Keratinocyte (primary cell): ENCODE data around the gene KRT4. TPM values are rescaled to one million over a fixed set of nuclear protein-coding genes. Genes with fewer than 3 reads are reported as not detected.
A peak's percentile ranks its signal among the peaks of the same experiment; 100 is the strongest.

Source experiments
- DNase-seq: peaks from one replicate; pipeline ENCODE4 v3.0.0-alpha.2; 2011; ENCODE audit warnings: low read depth, missing footprints, low spot score
- FAIRE-seq: peaks from 2 replicates; lab custom pipeline; 2011; peaks lifted over from hg19 to GRCh38; lab: Jason Lieb, UNC
- H2AFZ ChIP-seq: 2 replicates; pipeline ENCODE4 v1.6.0; 2012; ENCODE audit warnings: low read length, control low read depth, inconsistent platforms; ENCODE audit not compliant: control insufficient read depth
- H3K27ac ChIP-seq: 2 replicates; pipeline ENCODE4 v1.5.1; 2011; ENCODE audit warnings: low read length; ENCODE audit not compliant: control insufficient read depth, insufficient read depth
- H3K27me3 ChIP-seq: 3 replicates; pipeline ENCODE4 v1.6.0; 2011; ENCODE audit warnings: low read length; ENCODE audit not compliant: control insufficient read depth, insufficient read depth; ENCODE audit errors: extremely low read depth
- H3K36me3 ChIP-seq, 2 experiments: 2 replicates in 1 of 2; 3 replicates in 1 of 2; pipeline ENCODE4 v1.5.1; 2011; ENCODE audit warnings: low read length in 2 of 2, mild to moderate bottlenecking in 1 of 2; ENCODE audit not compliant: control insufficient read depth in 2 of 2, insufficient read depth in 2 of 2; ENCODE audit errors: extremely low read depth in 1 of 2
- H3K4me1 ChIP-seq: 3 replicates; pipeline ENCODE4 v1.5.1; 2011; ENCODE audit warnings: low read length; ENCODE audit not compliant: control insufficient read depth, insufficient read depth; ENCODE audit errors: extremely low read depth
- H3K4me2 ChIP-seq: 3 replicates; pipeline ENCODE4 v1.6.0; 2011; ENCODE audit warnings: low read depth, low read length; ENCODE audit not compliant: control insufficient read depth, insufficient read depth; ENCODE audit errors: extremely low read depth
- H3K4me3 ChIP-seq, 3 experiments: fragments of 200-600 bp in 1 of 3; sonication (generic) in 1 of 3; 2 replicates in 2 of 3; 3 replicates in 1 of 3; pipeline ENCODE4 v1.5.1; 2011 to 2016; ENCODE audit warnings: low read length in 3 of 3, mild to moderate bottlenecking in 3 of 3, control low read depth in 2 of 3, inconsistent platforms in 1 of 3, low read depth in 1 of 3, mixed read lengths in 1 of 3, mixed run types in 1 of 3, moderate library complexity in 1 of 3; ENCODE audit not compliant: control insufficient read depth in 2 of 3, insufficient read depth in 2 of 3; ENCODE audit errors: extremely low read depth in 1 of 3
- H3K79me2 ChIP-seq: 2 replicates; pipeline ENCODE4 v1.6.0; 2012; ENCODE audit warnings: low read length; ENCODE audit not compliant: control insufficient read depth, insufficient read depth
- H3K9ac ChIP-seq: 3 replicates; pipeline ENCODE4 v1.6.0; 2011; ENCODE audit warnings: low read length; ENCODE audit not compliant: control insufficient read depth, insufficient read depth; ENCODE audit errors: extremely low read depth
- H3K9me1 ChIP-seq: 3 replicates; pipeline ENCODE4 v1.6.0; 2011; ENCODE audit warnings: low read length; ENCODE audit not compliant: control insufficient read depth, insufficient read depth; ENCODE audit errors: extremely low read depth
- H3K9me3 ChIP-seq: 2 replicates; pipeline ENCODE4 v1.5.1; 2012; ENCODE audit warnings: low read depth, low read length; ENCODE audit not compliant: control insufficient read depth
- H4K20me1 ChIP-seq: 3 replicates; pipeline ENCODE4 v1.6.0; 2011; ENCODE audit warnings: low read length; ENCODE audit not compliant: control insufficient read depth, insufficient read depth; ENCODE audit errors: extremely low read depth
- CTCF ChIP-seq, 3 experiments: IDR thresholded peaks in 1 of 3; conservative IDR thresholded peaks in 1 of 3; optimal IDR thresholded peaks in 1 of 3; 2 replicates in 2 of 3; 3 replicates in 1 of 3; pipeline versions ENCODE3 to v1.5.1; 2011; ENCODE audit warnings: low read length in 3 of 3, mild to moderate bottlenecking in 3 of 3, moderate library complexity in 2 of 3, control low read depth in 1 of 3, inconsistent platforms in 1 of 3; ENCODE audit not compliant: insufficient read depth in 2 of 3; ENCODE audit errors: extremely low read depth in 1 of 3
- EZH2 ChIP-seq: IDR thresholded peaks from one replicate; pipeline ENCODE4 v1.6.1; 2012; ENCODE audit warnings: inconsistent platforms, mild to moderate bottlenecking, low read length, moderate library complexity
- dilution Hi-C: fragments of 300-500 bp; cut with MboI; formaldehyde crosslinking; loops from one replicate; pipeline ENCODE4 v1.7.0; 2020; ENCODE audit warnings: low sequenced_read_pairs; ENCODE audit not compliant: extremely low pct_ligation_motif_present
- polyA plus RNA-seq, 5 experiments: library from polyadenylated mRNA; depleted of rRNA in 3 of 5; stranded (reverse) in 3 of 5; stranded (forward) in 1 of 5; unstranded in 1 of 5; fragments of >200 nt; gene quantifications; 1 replicate in 1 of 5; 2 replicates in 3 of 5; 3 replicates in 1 of 5; pipeline versions ENCODE4 v1.2.1 to v1.2.3, GENCODE V29; 2011 to 2012; ENCODE audit warnings: missing spikeins in 2 of 5, low read depth in 1 of 5, low replicate concordance in 1 of 5

The KRT4 gene
- polyA plus RNA-seq, 1 donor (not counting 4 experiments of a cell fraction or from before 2014, with no cell fraction given) = 2.0 TPM

GRCh38 chr12:52837781-52838608 lies 24.1 kb upstream of the KRT4 start:
- H2AFZ ChIP-seq = no peak overlapping the region
- H3K9ac ChIP-seq = no peak overlapping the region
- H3K27me3 ChIP-seq = peaks cover 10% of the 10 kb centered on the region
- H3K4me1 ChIP-seq = peaks cover 17% of the 10 kb centered on the region
- FAIRE-seq (peak; percentile 36), DNase-seq (no peak)
- no peak overlapping the region for H3K27ac ChIP-seq
- no peak overlapping the region for H3K4me3 ChIP-seq
- dilution Hi-C loops = no loop called here
- no peak overlapping the region for H3K4me2 ChIP-seq
- no peaks in the 10 kb centered on the region for H3K79me2 ChIP-seq
- H3K36me3 ChIP-seq = no peaks in the 10 kb centered on the region
- TF ChIP-seq CTCF (optimal IDR thresholded peaks at IDR 0.05 in 1 of 3, IDR thresholded peaks at IDR 0.05 in 1 of 3, conservative IDR thresholded peaks at IDR 0.05 in 1 of 3; ENCODE audit: extremely low read depth in 1 of 3, insufficient read depth in 2 of 3, low read length in 3 of 3) (no peak), EZH2 (no peak)
- H3K9me3 ChIP-seq = no peaks in the 10 kb centered on the region
- no peaks in the 10 kb centered on the region for H4K20me1 ChIP-seq
- H3K9me1 ChIP-seq = no peaks in the 10 kb centered on the region

- FAIRE-seq = peak; percentile 86
- dilution Hi-C loops = no loop called here
- no peaks in the 10 kb centered on the region for H3K79me2 ChIP-seq
- no peak overlapping the region for H3K27ac ChIP-seq
- no peak overlapping the region for H3K4me3 ChIP-seq
- DNase-seq = peak; percentile 13
- TF ChIP-seq CTCF (optimal IDR thresholded peaks at IDR 0.05 in 1 of 3, IDR thresholded peaks at IDR 0.05 in 1 of 3, conservative IDR thresholded peaks at IDR 0.05 in 1 of 3; ENCODE audit: extremely low read depth in 1 of 3, insufficient read depth in 2 of 3, low read length in 3 of 3) = no peak
- no peak for TF ChIP-seq EZH2
- H3K4me2 ChIP-seq = no peak overlapping the region
- no peaks in the 10 kb centered on the region for H3K9me3 ChIP-seq
- H3K9me1 ChIP-seq = no peaks in the 10 kb centered on the region
- H3K36me3 ChIP-seq = no peaks in the 10 kb centered on the region
- no peak overlapping the region for H2AFZ ChIP-seq
- no peaks in the 10 kb centered on the region for H4K20me1 ChIP-seq
- peaks cover 17% of the 10 kb centered on the region for H3K4me1 ChIP-seq
- H3K27me3 ChIP-seq = peaks cover 10% of the 10 kb centered on the region
- no peak overlapping the region for H3K9ac ChIP-seq
Measured at GRCh38 chr12:52837413-52837741, 23.5 kb upstream of the KRT4 start.
